Lung (tissue), 12 donors: ENCODE results near the gene FRMD1. TPM values are rescaled to one million over a fixed set of nuclear protein-coding genes. Genes with fewer than 3 reads are reported as not detected.

Experiments used
- ATAC-seq: fragments of 200-7000 bp; cut with Tn5 transposase; one replicate; pipeline ENCODE4 v1.9.1; 2020; ENCODE audit warnings: moderate number of reproducible peaks; ENCODE audit not compliant: insufficient read depth, low FRiP score
- DNase-seq, 3 donors: peaks; one replicate each; pipeline ENCODE4 v3.0.0-alpha.2; 2013 to 2017
- H3K27ac ChIP-seq, 2 donors: one replicate each; pipeline ENCODE4 v1.5.1; 2013; ENCODE audit warnings: mild to moderate bottlenecking in 2 of 2, moderate library complexity in 2 of 2, control low read depth in 1 of 2, inconsistent platforms in 1 of 2, low read depth in 1 of 2, low read length in 1 of 2
- H3K27me3 ChIP-seq, 3 donors: one replicate each; pipeline ENCODE4 v1.5.1; 2013; ENCODE audit warnings: low read length in 2 of 3; ENCODE audit not compliant: control insufficient read depth in 3 of 3, insufficient read depth in 3 of 3
- H3K36me3 ChIP-seq, 4 donors: one replicate each; pipeline ENCODE4 v1.5.1; 2013; ENCODE audit warnings: low read length in 4 of 4, mild to moderate bottlenecking in 1 of 4, moderate library complexity in 1 of 4; ENCODE audit not compliant: control insufficient read depth in 4 of 4, insufficient read depth in 4 of 4
- H3K4me1 ChIP-seq, 5 donors: one replicate each; pipeline ENCODE4 v1.5.1; 2013; ENCODE audit warnings: low read length in 5 of 5, mild to moderate bottlenecking in 2 of 5, moderate library complexity in 1 of 5; ENCODE audit not compliant: control insufficient read depth in 5 of 5, insufficient read depth in 5 of 5
- H3K4me3 ChIP-seq: one replicate; pipeline ENCODE4 v1.5.1; 2013; ENCODE audit warnings: mild to moderate bottlenecking, control low read depth, moderate library complexity
- H3K9ac ChIP-seq, 2 donors: one replicate each; pipeline ENCODE4 v1.5.1; 2013; ENCODE audit warnings: low read length in 2 of 2, control low read depth in 1 of 2; ENCODE audit not compliant: insufficient read depth in 1 of 2
- H3K9me3 ChIP-seq, 4 donors: one replicate each; pipeline ENCODE4 v1.5.1; 2013; ENCODE audit warnings: low read length in 3 of 4, mild to moderate bottlenecking in 1 of 4, moderate library complexity in 1 of 4; ENCODE audit not compliant: control insufficient read depth in 4 of 4, insufficient read depth in 3 of 4
- CTCF ChIP-seq: IDR thresholded peaks from 2 replicates; pipeline ENCODE4 v1.5.1; 2012; ENCODE audit warnings: mild to moderate bottlenecking; ENCODE audit errors: control extremely low read depth, extremely low read depth
- WGBS, 2 donors: extraction: QIAGEN DNeasy Blood & Tissue Kit; methylation state at CpG; one replicate each; pipeline ENCODE4 v1.1.7; 2013; 5-methylcytosine and 5-hydroxymethylcytosine counted together
- polyA plus RNA-seq, 2 donors: library from polyadenylated mRNA; stranded (reverse); fragments of 200-250 nt; gene quantifications; one replicate each; pipeline ENCODE4 v1.2.1, GENCODE V29; 2013
- total RNA-seq, 2 donors: library from RNA; depleted of rRNA in 1 of 2; stranded (reverse); fragments of >200 nt in 1 of 2; gene quantifications; one replicate each; pipeline ENCODE4 v1.2.1, GENCODE V29; 2014 to 2021
- donor health status: control.
- donor health status: control.
- donor health status: Bipolar disorder and iron deficiency.
- donor health status: healthy.
- donor health status: DM: yes; HTN: yes; CAD: no.

The FRMD1 gene
- total and polyA plus RNA-seq, 4 donors, result 0.02 to 1.4 (median 0.10) TPM

- Histone ChIP-seq H3K4me1 (peaks cover 0 to 5% (median 2%) of the 10 kb centered on the region in 5 donors), H3K27ac (no peak overlapping the region), H3K9me3 (peaks cover 0 to 10% (median 0%) of the 10 kb centered on the region in 4 donors), H3K9ac (no peak overlapping the region), H3K36me3 (peaks cover 0 to 5% (median 0%) of the 10 kb centered on the region in 4 donors), H3K4me3 (no peak overlapping the region), H3K27me3 (peaks cover 0 to 9% (median 0%) of the 10 kb centered on the region in 3 donors)
- no peak for TF ChIP-seq CTCF
- 91 to 92% methylated on average over 17 of the region's 17 CpGs for WGBS, 2 donors
- no peak for ATAC-seq
- DNase-seq, result no peak
Observed at GRCh38 chr6:168095171-168095691, 16.2 kb upstream of the FRMD1 start.

GRCh38 chr6:168093634-168094033 is 14.6 kb upstream of the FRMD1 start:
- Histone ChIP-seq H3K36me3 (peaks cover 0 to 5% (median 0%) of the 10 kb centered on the region in 4 donors), H3K9ac (no peak overlapping the region), H3K9me3 (peaks cover 0 to 10% (median 0%) of the 10 kb centered on the region in 4 donors), H3K27me3 (no peaks in the 10 kb centered on the region), H3K4me3 (no peak overlapping the region), H3K4me1 (peaks cover 0 to 6% (median 3%) of the 10 kb centered on the region in 5 donors), H3K27ac (no peak overlapping the region)
- TF ChIP-seq CTCF, result no peak
- WGBS, 2 donors, result 93 to 96% methylated on average over 11 of the region's 11 CpGs
- ATAC-seq (no peak), DNase-seq (no peak)

GRCh38 chr6:168093071-168093505 is 14.1 kb upstream of the FRMD1 start:
- Histone ChIP-seq H3K4me1 (peaks cover 0 to 11% (median 7%) of the 10 kb centered on the region in 5 donors), H3K27me3 (no peaks in the 10 kb centered on the region), H3K36me3 (peaks cover 0 to 5% (median 0%) of the 10 kb centered on the region in 4 donors), H3K4me3 (no peak overlapping the region), H3K9me3 (peaks cover 0 to 10% (median 0%) of the 10 kb centered on the region in 4 donors), H3K9ac (no peak overlapping the region), H3K27ac (no peak overlapping the region)
- ATAC-seq (no peak), DNase-seq (no peak)
- TF ChIP-seq CTCF, result no peak
- 84 to 91% methylated on average over 12 of the region's 12 CpGs for whole genome bisulfite sequencing, 2 donors

- H3K27me3 ChIP-seq, result no peaks in the 10 kb centered on the region
- peaks cover 0 to 17% (median 7%) of the 10 kb centered on the region in 5 donors for H3K4me1 ChIP-seq
- TF ChIP-seq CTCF, result no peak
- no peak overlapping the region for H3K27ac ChIP-seq
- H3K9ac ChIP-seq, result no peak overlapping the region
- 86 to 87% methylated on average over 8 of the region's 8 CpGs for WGBS, 2 donors
- peaks cover 0 to 5% (median 0%) of the 10 kb centered on the region in 4 donors for H3K36me3 ChIP-seq
- H3K9me3 ChIP-seq, result peaks cover 0 to 10% (median 0%) of the 10 kb centered on the region in 4 donors
- no peak overlapping the region for H3K4me3 ChIP-seq
- no peak for ATAC-seq
- no peak for DNase-seq
Observed at GRCh38 chr6:168092541-168092940, 13.5 kb upstream of the FRMD1 start.
